GM12875 (cell line): ENCODE data around the gene SH3TC2.

Source experiments
- H3K4me3 ChIP-seq: one replicate; pipeline ENCODE4 v1.5.1; 2011; ENCODE audit warnings: low read depth, low read length, control low read depth
- TF ChIP-seq, protein P1 (sequence below): IDR thresholded peaks from 2 replicates; pipeline ENCODE4 v1.5.1; 2011; ENCODE audit warnings: low read depth, mild to moderate bottlenecking, control low read depth, inconsistent platforms, low read length, moderate library complexity, borderline replicate concordance; ENCODE audit not compliant: insufficient read depth

The SH3TC2 gene

GRCh38 chr5:148962761-148963324, 100.0 kb downstream of the SH3TC2 start:
- H3K4me3 ChIP-seq, result no peak overlapping the region
- TF ChIP-seq, protein P1, sequence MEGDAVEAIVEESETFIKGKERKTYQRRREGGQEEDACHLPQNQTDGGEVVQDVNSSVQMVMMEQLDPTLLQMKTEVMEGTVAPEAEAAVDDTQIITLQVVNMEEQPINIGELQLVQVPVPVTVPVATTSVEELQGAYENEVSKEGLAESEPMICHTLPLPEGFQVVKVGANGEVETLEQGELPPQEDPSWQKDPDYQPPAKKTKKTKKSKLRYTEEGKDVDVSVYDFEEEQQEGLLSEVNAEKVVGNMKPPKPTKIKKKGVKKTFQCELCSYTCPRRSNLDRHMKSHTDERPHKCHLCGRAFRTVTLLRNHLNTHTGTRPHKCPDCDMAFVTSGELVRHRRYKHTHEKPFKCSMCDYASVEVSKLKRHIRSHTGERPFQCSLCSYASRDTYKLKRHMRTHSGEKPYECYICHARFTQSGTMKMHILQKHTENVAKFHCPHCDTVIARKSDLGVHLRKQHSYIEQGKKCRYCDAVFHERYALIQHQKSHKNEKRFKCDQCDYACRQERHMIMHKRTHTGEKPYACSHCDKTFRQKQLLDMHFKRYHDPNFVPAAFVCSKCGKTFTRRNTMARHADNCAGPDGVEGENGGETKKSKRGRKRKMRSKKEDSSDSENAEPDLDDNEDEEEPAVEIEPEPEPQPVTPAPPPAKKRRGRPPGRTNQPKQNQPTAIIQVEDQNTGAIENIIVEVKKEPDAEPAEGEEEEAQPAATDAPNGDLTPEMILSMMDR, result no peak

DNA sequence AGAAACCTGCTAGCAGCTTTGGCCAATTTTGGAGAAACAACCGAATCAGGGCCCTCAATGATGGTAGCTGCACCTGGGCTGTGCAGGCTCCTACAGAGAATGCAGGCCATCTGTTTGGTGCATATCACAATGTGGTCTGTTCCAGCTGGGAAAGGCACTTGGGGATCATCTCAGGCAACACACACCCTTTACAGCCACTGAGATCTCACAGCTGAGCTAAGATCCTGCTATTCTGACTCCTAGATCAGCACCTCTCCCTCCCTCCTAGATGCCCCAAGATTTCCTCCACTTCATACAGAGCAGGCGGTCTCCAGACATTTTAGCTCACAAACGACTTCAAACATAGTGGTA, 100.7 kb downstream of the SH3TC2 start:
- TF ChIP-seq, protein P1, result no peak
- no peak overlapping the region for H3K4me3 ChIP-seq

DNA sequence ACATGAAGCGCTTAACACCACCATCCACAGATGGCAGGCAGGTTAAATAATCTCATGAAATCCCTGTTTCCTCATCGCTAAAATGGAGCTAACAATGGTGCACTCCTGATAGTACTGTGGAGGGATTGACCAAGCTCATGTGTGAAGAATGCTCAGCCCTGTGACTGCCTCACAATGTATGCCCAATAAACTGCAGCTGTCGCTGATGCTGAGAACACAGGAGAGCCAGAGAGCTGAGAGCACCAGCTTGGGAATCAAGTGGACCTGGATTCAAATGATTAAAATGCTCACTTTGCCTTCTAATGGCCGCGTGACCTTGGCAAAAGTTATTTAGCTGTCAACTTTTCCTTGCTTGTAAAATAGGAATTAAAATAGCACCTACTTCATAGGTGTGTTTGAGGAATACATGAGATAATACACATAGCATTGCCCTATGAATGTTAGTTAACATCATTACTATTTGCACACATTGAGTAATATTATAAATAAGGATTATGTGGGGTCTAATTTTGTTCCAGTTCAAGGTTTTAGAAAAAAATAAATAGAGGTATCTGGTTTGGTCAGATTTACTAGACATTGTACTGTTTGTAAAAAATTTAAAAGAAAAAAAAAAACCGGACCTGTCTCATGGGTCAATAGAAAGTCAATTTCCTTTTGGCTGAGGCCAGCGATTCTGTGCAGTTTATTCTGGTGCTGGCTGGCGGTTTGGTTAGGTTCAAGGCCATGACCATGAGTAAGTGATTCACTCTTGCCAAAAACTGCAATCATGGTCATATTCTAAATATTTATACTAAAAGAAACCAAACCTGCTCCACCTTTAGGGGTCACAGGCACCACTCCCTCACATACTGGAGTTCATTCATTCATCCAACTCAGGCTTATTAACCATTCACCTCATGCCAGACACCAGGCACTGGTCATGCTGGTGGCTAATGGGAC, 101.3 kb downstream of the SH3TC2 start:
- TF ChIP-seq, protein P1, result no peak
- no peak overlapping the region for H3K4me3 ChIP-seq

DNA sequence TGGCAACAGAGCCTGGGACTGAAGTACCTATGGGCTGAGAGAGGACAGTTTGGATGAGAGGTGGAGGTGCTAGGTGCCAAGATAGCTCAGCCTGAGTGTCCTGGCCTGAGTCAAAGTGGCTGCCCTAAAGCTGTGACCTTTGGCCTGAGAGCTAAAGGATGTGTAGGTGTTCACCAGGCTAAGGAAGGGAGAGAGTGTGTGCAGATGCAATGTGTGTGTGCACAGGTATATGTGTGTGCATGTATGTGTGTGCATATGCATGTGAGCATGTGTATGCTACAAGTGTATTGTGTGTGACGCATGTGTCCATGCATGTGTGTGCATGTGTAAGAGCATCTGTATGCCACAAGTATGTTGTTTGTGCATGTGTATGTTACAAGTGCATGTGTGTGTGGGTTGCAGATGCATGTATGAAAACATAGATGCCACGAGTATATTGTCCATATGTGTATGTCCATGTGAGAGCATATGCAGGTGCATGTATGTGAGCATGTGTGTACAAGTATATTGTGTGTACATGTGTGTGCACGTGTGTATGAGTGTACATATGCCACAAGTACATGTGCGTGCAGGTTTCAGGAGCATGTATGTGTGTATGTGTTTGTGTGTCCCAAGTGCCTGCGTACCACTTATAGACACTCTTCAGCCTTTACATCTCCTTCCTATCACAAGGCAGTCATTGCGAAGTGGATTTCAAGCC, 102.6 kb downstream of the SH3TC2 start:
- TF ChIP-seq, protein P1, result no peak
- H3K4me3 ChIP-seq, result no peak overlapping the region

- TF ChIP-seq, protein P1, result peak; percentile 74
- no peak overlapping the region for H3K4me3 ChIP-seq
These were observed 105.2 kb downstream of the SH3TC2 start for GRCh38 chr5:148957591-148958202.

DNA sequence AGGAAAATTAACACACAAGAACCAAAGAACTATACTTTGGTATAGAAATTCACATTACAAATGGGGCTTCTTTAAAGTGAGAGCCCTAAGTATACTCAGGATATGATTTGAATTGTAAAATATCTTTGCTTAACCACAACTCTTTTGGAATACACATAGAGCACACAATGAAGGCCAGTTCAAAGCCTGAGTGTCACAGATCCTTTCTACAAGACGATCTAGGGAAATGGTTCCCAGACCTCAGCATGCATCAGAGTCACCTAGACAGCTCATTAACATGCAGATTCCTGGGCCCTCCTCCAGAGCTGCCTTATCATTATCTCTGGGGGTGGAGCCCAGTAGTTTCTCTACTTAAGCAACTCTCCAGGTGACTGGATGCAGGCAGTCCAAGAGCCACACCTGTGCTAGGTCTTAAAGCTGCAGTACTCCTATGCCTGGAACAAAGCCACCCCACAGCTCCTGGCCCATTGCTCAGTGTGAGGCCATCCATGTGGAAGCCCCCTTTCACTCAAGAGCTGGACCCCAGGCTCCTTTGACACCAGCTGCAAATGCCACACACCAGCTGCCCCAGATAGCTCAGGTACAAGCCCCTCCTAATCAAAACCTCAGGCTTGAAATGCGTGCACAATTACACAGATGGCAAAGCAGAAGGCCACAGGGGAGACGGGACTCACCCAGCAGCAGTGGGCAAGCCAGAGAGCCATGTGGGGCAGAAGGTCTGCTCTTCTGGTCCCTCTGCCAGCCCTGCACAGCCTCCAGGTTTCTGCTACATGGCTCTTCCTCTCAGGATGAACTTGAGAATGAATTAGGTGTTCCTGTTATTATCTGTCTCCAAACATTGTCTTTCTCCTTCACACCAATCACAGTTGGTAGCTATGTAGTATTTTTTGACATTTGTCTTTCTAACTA, 106.1 kb downstream of the SH3TC2 start:
- H3K4me3 ChIP-seq, result no peak overlapping the region
- TF ChIP-seq, protein P1, result no peak
